MM.1S (cell line): ENCODE data around the gene AGAP3.

Experiments used
- CTCF ChIP-seq: fragments of 300-600 bp; sonication (generic); IDR thresholded peaks from 2 replicates; pipeline ENCODE4 v1.5.1; 2016; ENCODE audit warnings: antibody characterized with exemption, low read length, mixed read lengths
- EZH2 ChIP-seq: fragments of 300-600 bp; sonication (generic); optimal IDR thresholded peaks from 2 replicates; pipeline ENCODE3; 2017; ENCODE audit warnings: low read depth, mild to moderate bottlenecking, antibody characterized with exemption, low read length, mixed read lengths
- EZH2phosphoT487 ChIP-seq: fragments of 300-600 bp; sonication (generic); IDR thresholded peaks from 2 replicates; pipeline ENCODE4 v1.6.1; 2018; ENCODE audit warnings: antibody characterized with exemption, low read length

- TF ChIP-seq CTCF (no peak), EZH2phosphoT487 (no peak), EZH2 (no peak)
Observed at GRCh38 chr7:151152643-151153513, 66.6 kb downstream of the AGAP3 start.
